Natural killer cell (primary cell): ENCODE results near the gene IMP4. TPM values are rescaled to one million over a fixed set of nuclear protein-coding genes. Genes with fewer than 3 reads are reported as not detected.

Experiments used
- ATAC-seq, 3 donors: fragments of 150-1000 bp in 2 of 3; fragments of 200-7000 bp in 1 of 3; cut with Tn5 transposase; 1 replicate in 1 of 3; 2 replicates in 2 of 3; pipeline ENCODE4 v1.10.0; 2021; ENCODE audit warnings: mild to moderate bottlenecking in 2 of 3, moderate library complexity in 2 of 3
- DNase-seq, 2 donors: peaks; one replicate each; pipeline versions ENCODE4 v3.0.0 to v3.0.0-alpha.2; 2013 to 2021; ENCODE audit warnings: mixed read lengths in 1 of 2
- H3K27ac ChIP-seq: one replicate; pipeline ENCODE4 v1.5.1; 2013; ENCODE audit warnings: mild to moderate bottlenecking, low read length
- H3K27me3 ChIP-seq: one replicate; pipeline ENCODE4 v1.6.1; 2013; ENCODE audit warnings: low read length; ENCODE audit not compliant: control insufficient read depth, insufficient read depth
- H3K36me3 ChIP-seq: one replicate; pipeline ENCODE4 v1.6.1; 2013; ENCODE audit warnings: low read length; ENCODE audit not compliant: control insufficient read depth, insufficient read depth
- H3K4me1 ChIP-seq: one replicate; pipeline ENCODE4 v1.6.1; 2013; ENCODE audit warnings: low read length; ENCODE audit not compliant: control insufficient read depth, insufficient read depth
- H3K4me3 ChIP-seq: one replicate; pipeline ENCODE4 v1.5.1; 2013; ENCODE audit warnings: low read length
- H3K9me3 ChIP-seq: one replicate; pipeline ENCODE4 v1.6.1; 2013; ENCODE audit warnings: low read length; ENCODE audit not compliant: control insufficient read depth, insufficient read depth
- H3K27ac Mint-ChIP-seq, 2 donors: one replicate each; pipeline ENCODE4 v1.8.0; 2022; ENCODE audit warnings: mild to moderate bottlenecking in 2 of 2, mixed read lengths in 2 of 2, moderate library complexity in 1 of 2
- H3K27me3 Mint-ChIP-seq, 2 donors: one replicate each; pipeline ENCODE4 v1.8.0; 2022; ENCODE audit warnings: low read depth in 2 of 2, mixed read lengths in 2 of 2
- H3K36me3 Mint-ChIP-seq: one replicate; pipeline ENCODE4 v1.8.0; 2022; ENCODE audit warnings: mixed read lengths
- H3K4me1 Mint-ChIP-seq, 2 donors: one replicate each; pipeline ENCODE4 v1.8.0; 2022; ENCODE audit warnings: mixed read lengths in 2 of 2
- H3K4me3 Mint-ChIP-seq: one replicate; pipeline ENCODE4 v1.8.0; 2022; ENCODE audit warnings: mild to moderate bottlenecking, moderate library complexity, mixed read lengths
- H3K9me3 Mint-ChIP-seq, 2 donors: one replicate each; pipeline ENCODE4 v1.8.0; 2022; ENCODE audit warnings: mixed read lengths in 2 of 2
- WGBS: methylation state at CpG from one replicate; pipeline ENCODE4 v1.1.7; 2013; ENCODE audit warnings: missing lambda C conversion rate; ENCODE audit not compliant: insufficient coverage; 5-methylcytosine and 5-hydroxymethylcytosine counted together
- intact Hi-C: fragments of 100-400 bp; cut with micrococcal nuclease; formaldehyde crosslinking; loops from one replicate; pipeline ENCODE4 v1.14.2; 2022
- total RNA-seq, 4 donors: library from RNA; stranded (reverse); fragments of 120-200 nt in 1 of 4; gene quantifications; one replicate each; pipeline versions ENCODE4 v1.2.3 to v1.2.4, GENCODE V29; 2013 to 2022
- TF ChIP-seq, protein P1 (sequence below): fragments of 200-600 bp; IDR thresholded peaks from one replicate; pipeline ENCODE4 v1.8.0; 2022; ENCODE audit warnings: antibody characterized with exemption

IMP4 gene
- total RNA-seq, 3 donors from 2014 or later (not counting 1 experiment from before 2014, with no cell fraction given), result 60.5 to 80.6 (median 72.9) TPM

DNA sequence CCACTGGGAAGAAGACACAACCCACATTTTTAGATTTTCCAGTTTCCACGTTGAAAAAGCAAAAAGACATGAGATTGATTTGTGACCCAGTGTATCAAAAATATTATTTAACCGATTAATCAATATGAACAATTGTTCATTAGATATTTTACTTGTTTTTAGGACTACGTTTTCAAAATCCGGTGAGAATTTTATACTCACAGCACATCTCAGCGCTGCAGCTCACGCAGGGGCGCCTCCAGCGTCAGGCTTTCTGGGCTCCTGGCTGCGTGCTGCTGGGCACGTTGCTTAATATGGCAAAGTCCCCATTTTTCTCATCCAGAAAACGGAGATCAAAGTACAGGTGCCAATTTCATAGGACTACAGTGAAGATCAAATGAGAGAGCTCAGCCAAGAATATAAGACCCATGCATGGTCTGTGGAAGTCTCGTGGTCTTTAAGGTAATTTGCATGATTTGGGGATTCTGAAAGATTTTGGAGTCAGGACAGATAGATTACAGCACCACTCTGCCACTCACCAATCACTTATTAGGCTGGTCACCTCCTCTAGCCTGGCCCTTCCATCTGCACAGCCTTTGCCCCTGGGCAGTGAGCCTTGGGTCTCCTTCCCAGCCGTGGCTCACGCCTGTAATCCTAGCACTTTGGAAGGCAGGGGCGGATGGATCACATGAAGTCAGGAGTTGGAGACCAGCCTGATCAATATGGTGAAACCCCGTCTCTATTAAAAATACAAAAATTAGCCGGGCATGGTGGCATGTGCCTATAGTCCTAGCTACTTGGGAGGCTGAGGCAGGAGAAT lies 49.4 kb downstream of the IMP4 start:
- Mint-ChIP-seq H3K27me3 (peaks cover 0 to 2% of the 10 kb centered on the region in 2 donors), H3K4me1 (peaks cover 17 to 30% of the 10 kb centered on the region in 2 donors), H3K36me3 (no peaks in the 10 kb centered on the region), H3K9me3 (no peaks in the 10 kb centered on the region), H3K4me3 (peak overlapping the region; percentile 96), H3K27ac (peak overlapping the region; percentile 82 to 91)
- 59% methylated on average over 15 of the region's 17 CpGs for whole genome bisulfite sequencing
- no peak for ATAC-seq
- TF ChIP-seq, protein P1, sequence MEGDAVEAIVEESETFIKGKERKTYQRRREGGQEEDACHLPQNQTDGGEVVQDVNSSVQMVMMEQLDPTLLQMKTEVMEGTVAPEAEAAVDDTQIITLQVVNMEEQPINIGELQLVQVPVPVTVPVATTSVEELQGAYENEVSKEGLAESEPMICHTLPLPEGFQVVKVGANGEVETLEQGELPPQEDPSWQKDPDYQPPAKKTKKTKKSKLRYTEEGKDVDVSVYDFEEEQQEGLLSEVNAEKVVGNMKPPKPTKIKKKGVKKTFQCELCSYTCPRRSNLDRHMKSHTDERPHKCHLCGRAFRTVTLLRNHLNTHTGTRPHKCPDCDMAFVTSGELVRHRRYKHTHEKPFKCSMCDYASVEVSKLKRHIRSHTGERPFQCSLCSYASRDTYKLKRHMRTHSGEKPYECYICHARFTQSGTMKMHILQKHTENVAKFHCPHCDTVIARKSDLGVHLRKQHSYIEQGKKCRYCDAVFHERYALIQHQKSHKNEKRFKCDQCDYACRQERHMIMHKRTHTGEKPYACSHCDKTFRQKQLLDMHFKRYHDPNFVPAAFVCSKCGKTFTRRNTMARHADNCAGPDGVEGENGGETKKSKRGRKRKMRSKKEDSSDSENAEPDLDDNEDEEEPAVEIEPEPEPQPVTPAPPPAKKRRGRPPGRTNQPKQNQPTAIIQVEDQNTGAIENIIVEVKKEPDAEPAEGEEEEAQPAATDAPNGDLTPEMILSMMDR, result no peak
- Histone ChIP-seq H3K36me3 (no peaks in the 10 kb centered on the region), H3K4me3 (peak overlapping the region; percentile 69), H3K27me3 (no peaks in the 10 kb centered on the region), H3K9me3 (no peaks in the 10 kb centered on the region), H3K4me1 (peaks cover 24% of the 10 kb centered on the region), H3K27ac (no peak overlapping the region)
- intact Hi-C loops, result no loop called here
- peak in 1 of 2 donors; percentile 13 for DNase-seq

DNA sequence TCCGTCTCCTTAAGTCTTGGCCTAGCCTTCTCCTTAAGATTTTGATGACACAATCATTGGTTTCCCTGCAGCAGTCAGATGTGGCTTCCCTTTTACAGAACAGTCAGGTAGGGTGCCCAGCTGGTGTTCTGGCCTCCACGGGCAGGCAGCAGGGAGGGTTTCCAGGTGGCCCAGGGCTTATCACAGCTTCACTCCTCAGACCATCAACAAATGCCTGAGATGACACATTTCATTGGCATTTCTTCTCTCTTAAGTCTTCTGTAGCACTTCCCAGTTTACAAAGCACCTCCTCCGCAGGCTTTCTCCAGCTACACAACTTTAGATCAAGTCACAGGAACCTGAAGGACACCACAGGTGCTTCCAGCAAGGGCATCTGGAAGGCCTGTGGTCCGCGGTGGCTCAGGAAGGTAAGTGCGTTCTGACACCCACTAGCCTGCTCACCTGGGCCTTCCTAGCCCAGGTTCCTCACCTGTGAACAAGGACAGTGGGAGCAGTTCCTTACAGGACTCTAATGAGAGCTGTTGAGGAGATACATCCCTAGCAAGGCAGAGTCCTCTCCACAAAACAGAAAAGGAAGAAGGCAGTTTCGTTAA lies 50.7 kb downstream of the IMP4 start:
- Mint-ChIP-seq H3K4me1 (peaks cover 13 to 30% of the 10 kb centered on the region in 2 donors), H3K27me3 (peaks cover 0 to 2% of the 10 kb centered on the region in 2 donors), H3K9me3 (no peaks in the 10 kb centered on the region), H3K4me3 (peak overlapping the region; percentile 49), H3K36me3 (no peaks in the 10 kb centered on the region), H3K27ac (no peak overlapping the region)
- TF ChIP-seq, protein P1, result no peak
- DNase-seq (peak in 1 of 2 donors; percentile 1), ATAC-seq (no peak)
- Histone ChIP-seq H3K4me3 (no peak overlapping the region), H3K4me1 (peaks cover 24% of the 10 kb centered on the region), H3K27ac (no peak overlapping the region), H3K9me3 (no peaks in the 10 kb centered on the region), H3K36me3 (no peaks in the 10 kb centered on the region), H3K27me3 (no peaks in the 10 kb centered on the region)
- WGBS, result 89% methylated on average over 7 of the region's 7 CpGs
- intact Hi-C loops, result no loop called here

Other genes with a start within 250 kb of the IMP4 start
- gene POTEF, start 213.7 kb upstream of the IMP4 start, total RNA-seq, result not detected
- 1 to 10 TPM in 1 of 3 donors, under 1 TPM in 2; 0.25 to 1.4 (median 0.28) TPM for gene CCDC74B, start 197.8 kb upstream of the IMP4 start, total RNA-seq
- 10 to 100 TPM; 77.8 to 81.8 (median 79.0) TPM for gene SMPD4, start 161.3 kb upstream of the IMP4 start, total RNA-seq
- gene MZT2B, start 160.6 kb upstream of the IMP4 start, total RNA-seq, result 100 to 1,000 TPM; 101 to 152 (median 133) TPM
- gene TUBA3E, start 144.5 kb upstream of the IMP4 start, total RNA-seq, result not detected
- gene PTPN18, start 13.2 kb downstream of the IMP4 start, total RNA-seq, result 100 to 1,000 TPM; 189 to 194 (median 192) TPM
- gene POTEI, start 166.4 kb downstream of the IMP4 start, total RNA-seq, result not detected
- not detected for gene CFC1B, start 178.3 kb downstream of the IMP4 start, total RNA-seq